Endothelial cell of umbilical vein (primary cell): Measurements from ENCODE around the gene PEAR1. TPM values are rescaled to one million over a fixed set of nuclear protein-coding genes. Genes with fewer than 3 reads are reported as not detected.

ENCODE experiments used
- BruUV-seq: library from RNA; stranded (reverse); fragments of 400-500 nt; replicated peaks from 2 replicates; lab custom pipeline; 2021; lab: Mats Ljungman, UMichigan
- CTCF ChIA-PET: fragments of 300-600, 350-600 bp; sonication (Branson Sonifier 250); formaldehyde crosslinking; loops from one replicate; lab custom pipeline; 2021; ENCODE audit warnings: antibody characterized with exemption, inconsistent platforms; lab: Charles Lee
- POLR2A ChIA-PET: fragments of 300-600, 350-600 bp; sonication (Branson Sonifier 250); formaldehyde crosslinking; loops from one replicate; lab custom pipeline; 2021; ENCODE audit warnings: antibody characterized with exemption, inconsistent platforms; lab: Charles Lee
- DNase-seq: peaks from one replicate; pipeline ENCODE4 v3.0.0-alpha.2; 2011; ENCODE audit warnings: low read depth, low spot score
- FAIRE-seq: peaks from 2 replicates; lab custom pipeline; 2011; peaks lifted over from hg19 to GRCh38; lab: Jason Lieb, UNC
- H2AFZ ChIP-seq: 2 replicates; pipeline ENCODE4 v1.6.0; 2012; ENCODE audit warnings: low read depth, low read length, control low read depth, inconsistent platforms
- H3K27ac ChIP-seq: 2 replicates; pipeline ENCODE4 v1.5.1; 2011; ENCODE audit warnings: low read depth, mild to moderate bottlenecking, control low read depth, low read length, moderate library complexity; ENCODE audit not compliant: insufficient read depth
- H3K27me3 ChIP-seq, 2 experiments: 2 replicates each; pipeline versions ENCODE4 v1.6.0 to v1.6.1; 2011; ENCODE audit warnings: low read length in 2 of 2, mixed read lengths in 1 of 2; ENCODE audit not compliant: control insufficient read depth in 2 of 2, insufficient read depth in 2 of 2
- H3K36me3 ChIP-seq, 2 experiments: 2 replicates in 1 of 2; 3 replicates in 1 of 2; pipeline ENCODE4 v1.5.1; 2011; ENCODE audit warnings: low read length in 2 of 2, mild to moderate bottlenecking in 1 of 2, moderate library complexity in 1 of 2; ENCODE audit not compliant: control insufficient read depth in 2 of 2, insufficient read depth in 2 of 2; ENCODE audit errors: extremely low read depth in 1 of 2
- H3K4me1 ChIP-seq: 3 replicates; pipeline ENCODE4 v1.5.1; 2011; ENCODE audit warnings: mild to moderate bottlenecking, low read length; ENCODE audit not compliant: control insufficient read depth, insufficient read depth; ENCODE audit errors: extremely low read depth
- H3K4me2 ChIP-seq: 2 replicates; pipeline ENCODE4 v1.6.1; 2011; ENCODE audit warnings: low read length, control low read depth, mixed read lengths; ENCODE audit not compliant: insufficient read depth
- H3K4me3 ChIP-seq, 3 experiments: fragments of 200-600 bp in 1 of 3; sonication (generic), shearing (Covaris generic) in 1 of 3; replicated peaks in 1 of 3; 2 replicates each; pipeline ENCODE4 v1.5.1; 2011 to 2016; ENCODE audit warnings: control low read depth in 3 of 3, low read length in 3 of 3, mild to moderate bottlenecking in 2 of 3, inconsistent platforms in 1 of 3, low read depth in 1 of 3, moderate library complexity in 1 of 3; ENCODE audit not compliant: insufficient read depth in 1 of 3
- H3K79me2 ChIP-seq: 2 replicates; pipeline ENCODE4 v1.6.0; 2012; ENCODE audit warnings: low read length, inconsistent platforms; ENCODE audit not compliant: control insufficient read depth, insufficient read depth
- H3K9ac ChIP-seq: replicated peaks from 2 replicates; pipeline ENCODE3; 2011; ENCODE audit warnings: low read length, control low read depth; ENCODE audit not compliant: insufficient read depth; ENCODE audit errors: extremely low read depth
- H3K9me1 ChIP-seq: replicated peaks from 3 replicates; pipeline ENCODE4 v1.6.0; 2011; ENCODE audit warnings: mild to moderate bottlenecking, low read length; ENCODE audit not compliant: control insufficient read depth, insufficient read depth; ENCODE audit errors: extremely low read depth
- H3K9me3 ChIP-seq: replicated peaks from 2 replicates; pipeline ENCODE4 v1.5.1; 2012; ENCODE audit warnings: low read length, inconsistent platforms; ENCODE audit not compliant: control insufficient read depth, insufficient read depth
- H4K20me1 ChIP-seq: replicated peaks from 2 replicates; pipeline ENCODE3; 2011; ENCODE audit warnings: mild to moderate bottlenecking, low read length; ENCODE audit not compliant: control insufficient read depth, insufficient read depth; ENCODE audit errors: extremely low read depth
- CTCF ChIP-seq, 2 donors: IDR thresholded peaks; 1 replicate in 1 of 2; 2 replicates in 1 of 2; pipeline ENCODE4 v1.5.1; 2011; ENCODE audit warnings: low read length in 2 of 2, mild to moderate bottlenecking in 2 of 2, moderate library complexity in 2 of 2, control low read depth in 1 of 2, inconsistent platforms in 1 of 2, low read depth in 1 of 2; ENCODE audit not compliant: insufficient read depth in 1 of 2; ENCODE audit errors: extremely low read depth in 1 of 2
- EZH2 ChIP-seq: IDR thresholded peaks from 2 replicates; pipeline ENCODE4 v1.6.1; 2012; ENCODE audit warnings: borderline replicate concordance, low read depth, mild to moderate bottlenecking, moderate library complexity, low read length, inconsistent platforms; ENCODE audit not compliant: severe bottlenecking
- FOS ChIP-seq: IDR thresholded peaks from 2 replicates; pipeline ENCODE4 v1.6.1; 2011; ENCODE audit warnings: mild to moderate bottlenecking, low read length, moderate library complexity, borderline replicate concordance; ENCODE audit not compliant: insufficient read depth
- GATA2 ChIP-seq: IDR thresholded peaks from 2 replicates; pipeline ENCODE4 v1.7.0; 2011; ENCODE audit warnings: low read depth, mild to moderate bottlenecking, moderate library complexity, mixed read lengths, low read length; ENCODE audit not compliant: insufficient read length, insufficient read depth
- JUN ChIP-seq: IDR thresholded peaks from 2 replicates; pipeline ENCODE4 v1.6.1; 2011; ENCODE audit warnings: borderline replicate concordance, low read depth; ENCODE audit not compliant: insufficient read length, insufficient read depth
- MAX ChIP-seq: IDR thresholded peaks from 2 replicates; pipeline ENCODE4 v1.6.1; 2011; ENCODE audit not compliant: insufficient read depth, insufficient read length
- MYC ChIP-seq: IDR thresholded peaks from one replicate; pipeline ENCODE4 v1.6.1; 2011; ENCODE audit warnings: mild to moderate bottlenecking, low read depth, low read length
- POLR2A ChIP-seq: IDR thresholded peaks from 2 replicates; pipeline ENCODE4 v1.6.1; 2012; ENCODE audit warnings: low read depth, mild to moderate bottlenecking, control low read depth, low read length
- POLR2AphosphoS5 ChIP-seq: IDR thresholded peaks from 2 replicates; pipeline ENCODE4 v1.6.1; 2012; ENCODE audit warnings: low read depth, mild to moderate bottlenecking, control low read depth, low read length, moderate library complexity; ENCODE audit not compliant: insufficient read depth
- dilution Hi-C: fragments of 300-500 bp; cut with MboI; formaldehyde crosslinking; loops from one replicate; pipeline ENCODE4 v1.15.0; 2019; ENCODE audit warnings: low sequenced_read_pairs; ENCODE audit not compliant: extremely low pct_ligation_motif_present
- intact Hi-C: fragments of 100-400 bp; cut with micrococcal nuclease; formaldehyde crosslinking; loops from one replicate; pipeline ENCODE4 v1.10.0; 2022
- polyA plus RNA-seq, 4 experiments: library from polyadenylated mRNA; depleted of rRNA in 3 of 4; stranded (reverse) in 3 of 4; unstranded in 1 of 4; fragments of >200 nt; gene quantifications; 2 replicates each; pipeline versions ENCODE4 v1.2.1 to v1.2.3, GENCODE V29; 2011 to 2012; ENCODE audit warnings: missing spikeins in 1 of 4
- total RNA-seq: library from RNA; stranded (reverse); gene quantifications from 2 replicates; pipeline ENCODE4 v1.2.3, GENCODE V29; 2021

The PEAR1 gene
- total and polyA plus RNA-seq, 2 donors (not counting 3 experiments of a cell fraction or from before 2014, with no cell fraction given) = 90.7 to 106 TPM

GRCh38 chr1:156953571-156953970 lies 60.1 kb downstream of the PEAR1 start:
- BruUV-seq = no TSS peak
- TF ChIP-seq POLR2A = no peak
- no peak for TF ChIP-seq GATA2
- no peak for TF ChIP-seq FOS
- no peak for TF ChIP-seq JUN
- TF ChIP-seq POLR2AphosphoS5 = no peak
- no peak for TF ChIP-seq CTCF (IDR thresholded peaks at IDR 0.05; ENCODE audit: extremely low read depth in 1 of 2, insufficient read depth in 1 of 2, low read depth in 1 of 2, low read length in 2 of 2)
- no peak for TF ChIP-seq EZH2
- no peak for TF ChIP-seq MAX
- TF ChIP-seq MYC = no peak
- H4K20me1 ChIP-seq = no peaks in the 10 kb centered on the region
- dilution Hi-C loops = no loop called here
- H3K27ac ChIP-seq = no peak overlapping the region
- H3K9me1 ChIP-seq = no peaks in the 10 kb centered on the region
- H2AFZ ChIP-seq = no peak overlapping the region
- H3K4me2 ChIP-seq = no peak overlapping the region
- H3K9me3 ChIP-seq = no peaks in the 10 kb centered on the region
- no peaks in the 10 kb centered on the region for H3K79me2 ChIP-seq
- H3K27me3 ChIP-seq = no peaks in the 10 kb centered on the region
- FAIRE-seq (no peak), DNase-seq (no peak)
- peaks cover 6% of the 10 kb centered on the region for H3K4me1 ChIP-seq
- no peak overlapping the region for H3K9ac ChIP-seq
- no peak overlapping the region for H3K4me3 ChIP-seq
- ChIA-PET POLR2A (no interaction called here), CTCF (no interaction called here)
- intact Hi-C loops = no loop called here
- peaks cover 12 to 29% of the 10 kb centered on the region in 2 experiments for H3K36me3 ChIP-seq
